Measurements from ENCODE around the gene CTTNBP2. TPM values are rescaled to one million over a fixed set of nuclear protein-coding genes. Genes with fewer than 3 reads are reported as not detected.

CTTNBP2 gene
- polyA plus RNA-seq, 1 donor from 2014 or later, result 53.5 TPM

DNA sequence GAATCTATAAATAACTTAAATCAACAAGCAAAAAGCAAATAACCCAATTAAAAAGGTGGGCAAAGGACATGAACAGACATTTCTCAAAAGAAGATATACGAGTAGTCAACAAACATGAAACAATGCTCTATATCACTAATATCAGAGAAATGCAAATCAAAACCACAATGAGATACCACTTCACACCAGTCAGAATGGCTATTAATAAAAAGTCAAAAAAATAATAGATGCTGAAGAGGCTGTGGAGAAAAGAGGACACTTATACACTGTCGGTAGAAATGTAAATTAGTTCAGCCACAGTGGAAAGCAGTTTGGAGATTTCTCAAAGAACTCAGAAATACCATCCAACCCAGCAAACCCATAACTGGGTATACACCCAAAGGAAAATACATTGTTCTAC lies 70.6 kb downstream of the CTTNBP2 start:
- no peak overlapping the region for H3K27ac ChIP-seq (ENCODE audit: low read length)
- peaks cover 6% of the 10 kb centered on the region for H3K79me2 ChIP-seq (replicated peaks; ENCODE audit: insufficient read depth, low read length)
- no peaks in the 10 kb centered on the region for H4K20me1 ChIP-seq (ENCODE audit: insufficient read depth)
- no peak overlapping the region for H3K4me3 ChIP-seq (ENCODE audit: low read length)
- TF ChIP-seq TAF1 (IDR thresholded peaks at IDR 0.05; ENCODE audit: low read depth) (no peak), SMC3 (conservative IDR thresholded peaks at IDR 0.05; ENCODE audit: poor library complexity) (no peak), RAD21 (conservative IDR thresholded peaks at IDR 0.05) (no peak), MXI1 (conservative IDR thresholded peaks at IDR 0.05; ENCODE audit: poor library complexity, severe bottlenecking) (no peak), POLR2AphosphoS5 (IDR thresholded peaks at IDR 0.05) (no peak), EZH2 (IDR thresholded peaks at IDR 0.05; ENCODE audit: borderline replicate concordance, insufficient read depth, low read length, poor library complexity, severe bottlenecking) (no peak), EP300 (conservative IDR thresholded peaks at IDR 0.05; ENCODE audit: poor library complexity, severe bottlenecking) (no peak)
- TF ChIP-seq, protein P1, sequence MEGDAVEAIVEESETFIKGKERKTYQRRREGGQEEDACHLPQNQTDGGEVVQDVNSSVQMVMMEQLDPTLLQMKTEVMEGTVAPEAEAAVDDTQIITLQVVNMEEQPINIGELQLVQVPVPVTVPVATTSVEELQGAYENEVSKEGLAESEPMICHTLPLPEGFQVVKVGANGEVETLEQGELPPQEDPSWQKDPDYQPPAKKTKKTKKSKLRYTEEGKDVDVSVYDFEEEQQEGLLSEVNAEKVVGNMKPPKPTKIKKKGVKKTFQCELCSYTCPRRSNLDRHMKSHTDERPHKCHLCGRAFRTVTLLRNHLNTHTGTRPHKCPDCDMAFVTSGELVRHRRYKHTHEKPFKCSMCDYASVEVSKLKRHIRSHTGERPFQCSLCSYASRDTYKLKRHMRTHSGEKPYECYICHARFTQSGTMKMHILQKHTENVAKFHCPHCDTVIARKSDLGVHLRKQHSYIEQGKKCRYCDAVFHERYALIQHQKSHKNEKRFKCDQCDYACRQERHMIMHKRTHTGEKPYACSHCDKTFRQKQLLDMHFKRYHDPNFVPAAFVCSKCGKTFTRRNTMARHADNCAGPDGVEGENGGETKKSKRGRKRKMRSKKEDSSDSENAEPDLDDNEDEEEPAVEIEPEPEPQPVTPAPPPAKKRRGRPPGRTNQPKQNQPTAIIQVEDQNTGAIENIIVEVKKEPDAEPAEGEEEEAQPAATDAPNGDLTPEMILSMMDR (IDR thresholded peaks at IDR 0.05; ENCODE audit: poor library complexity, severe bottlenecking), result no peak
- TF ChIP-seq, protein P2, sequence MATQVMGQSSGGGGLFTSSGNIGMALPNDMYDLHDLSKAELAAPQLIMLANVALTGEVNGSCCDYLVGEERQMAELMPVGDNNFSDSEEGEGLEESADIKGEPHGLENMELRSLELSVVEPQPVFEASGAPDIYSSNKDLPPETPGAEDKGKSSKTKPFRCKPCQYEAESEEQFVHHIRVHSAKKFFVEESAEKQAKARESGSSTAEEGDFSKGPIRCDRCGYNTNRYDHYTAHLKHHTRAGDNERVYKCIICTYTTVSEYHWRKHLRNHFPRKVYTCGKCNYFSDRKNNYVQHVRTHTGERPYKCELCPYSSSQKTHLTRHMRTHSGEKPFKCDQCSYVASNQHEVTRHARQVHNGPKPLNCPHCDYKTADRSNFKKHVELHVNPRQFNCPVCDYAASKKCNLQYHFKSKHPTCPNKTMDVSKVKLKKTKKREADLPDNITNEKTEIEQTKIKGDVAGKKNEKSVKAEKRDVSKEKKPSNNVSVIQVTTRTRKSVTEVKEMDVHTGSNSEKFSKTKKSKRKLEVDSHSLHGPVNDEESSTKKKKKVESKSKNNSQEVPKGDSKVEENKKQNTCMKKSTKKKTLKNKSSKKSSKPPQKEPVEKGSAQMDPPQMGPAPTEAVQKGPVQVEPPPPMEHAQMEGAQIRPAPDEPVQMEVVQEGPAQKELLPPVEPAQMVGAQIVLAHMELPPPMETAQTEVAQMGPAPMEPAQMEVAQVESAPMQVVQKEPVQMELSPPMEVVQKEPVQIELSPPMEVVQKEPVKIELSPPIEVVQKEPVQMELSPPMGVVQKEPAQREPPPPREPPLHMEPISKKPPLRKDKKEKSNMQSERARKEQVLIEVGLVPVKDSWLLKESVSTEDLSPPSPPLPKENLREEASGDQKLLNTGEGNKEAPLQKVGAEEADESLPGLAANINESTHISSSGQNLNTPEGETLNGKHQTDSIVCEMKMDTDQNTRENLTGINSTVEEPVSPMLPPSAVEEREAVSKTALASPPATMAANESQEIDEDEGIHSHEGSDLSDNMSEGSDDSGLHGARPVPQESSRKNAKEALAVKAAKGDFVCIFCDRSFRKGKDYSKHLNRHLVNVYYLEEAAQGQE (IDR thresholded peaks at IDR 0.05; ENCODE audit: borderline replicate concordance), result no peak
- no peaks in the 10 kb centered on the region for H3K36me3 ChIP-seq (ENCODE audit: insufficient read depth, low read length)
- no peaks in the 10 kb centered on the region for H3K9me2 ChIP-seq (ENCODE audit: insufficient read depth, low read length)
- H3K4me2 ChIP-seq (ENCODE audit: low read length), result no peak overlapping the region
- no peak overlapping the region for H3K9ac ChIP-seq (ENCODE audit: low read length)
- no peaks in the 10 kb centered on the region for H3K27me3 ChIP-seq (ENCODE audit: insufficient read depth, low read depth, low read length)
- H2AFZ ChIP-seq (ENCODE audit: low read depth, low read length), result no peak overlapping the region
- no peaks in the 10 kb centered on the region for H3F3A ChIP-seq (ENCODE audit: insufficient read depth, low read length, poor library complexity, severe bottlenecking)
- no peaks in the 10 kb centered on the region for H3K9me3 ChIP-seq (ENCODE audit: low read length)

DNA sequence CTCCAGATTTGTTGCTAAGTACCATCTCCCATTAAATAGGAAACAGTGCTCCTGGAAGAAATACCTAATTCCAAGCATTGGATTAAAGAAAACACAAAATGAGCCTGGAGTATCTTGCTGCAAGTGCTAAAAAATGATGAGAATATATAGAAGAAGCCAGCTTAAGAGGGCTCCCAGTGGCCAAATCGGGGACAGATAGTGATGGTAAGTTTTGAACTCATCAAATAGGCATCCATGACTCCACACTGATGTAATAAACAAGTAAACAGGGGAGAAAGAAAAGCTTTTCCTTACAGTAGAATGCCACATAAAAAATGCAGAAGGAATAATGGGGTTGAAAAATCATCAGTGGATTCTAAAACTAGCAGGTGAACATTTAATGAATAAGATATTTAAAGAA lies 72.4 kb downstream of the CTTNBP2 start:
- Histone ChIP-seq H3K9me3 (ENCODE audit: low read length) (no peaks in the 10 kb centered on the region), H3K9me2 (ENCODE audit: insufficient read depth, low read length) (no peaks in the 10 kb centered on the region), H3K79me2 (replicated peaks; ENCODE audit: insufficient read depth, low read length) (peaks cover 10% of the 10 kb centered on the region), H2AFZ (ENCODE audit: low read depth, low read length) (no peak overlapping the region), H3K27ac (ENCODE audit: low read length) (no peak overlapping the region), H3F3A (ENCODE audit: insufficient read depth, low read length, poor library complexity, severe bottlenecking) (no peaks in the 10 kb centered on the region), H3K4me2 (ENCODE audit: low read length) (no peak overlapping the region), H3K4me3 (ENCODE audit: low read length) (no peak overlapping the region), H4K20me1 (ENCODE audit: insufficient read depth) (no peaks in the 10 kb centered on the region), H3K9ac (ENCODE audit: low read length) (no peak overlapping the region), H3K36me3 (ENCODE audit: insufficient read depth, low read length) (no peaks in the 10 kb centered on the region), H3K27me3 (ENCODE audit: insufficient read depth, low read depth, low read length) (no peaks in the 10 kb centered on the region)
- TF ChIP-seq POLR2AphosphoS5 (IDR thresholded peaks at IDR 0.05), result no peak
- TF ChIP-seq, protein P2 (IDR thresholded peaks at IDR 0.05; ENCODE audit: borderline replicate concordance), result no peak
- TF ChIP-seq MXI1 (conservative IDR thresholded peaks at IDR 0.05; ENCODE audit: poor library complexity, severe bottlenecking), result no peak
- TF ChIP-seq EZH2 (IDR thresholded peaks at IDR 0.05; ENCODE audit: borderline replicate concordance, insufficient read depth, low read length, poor library complexity, severe bottlenecking), result no peak
